GM18526 (cell line): ENCODE results near the gene PCNX1.

ENCODE experiments used
- POLR2A ChIP-seq: IDR thresholded peaks from 3 replicates; pipeline ENCODE4 v1.6.1; 2011; ENCODE audit not compliant: insufficient read length; ENCODE audit errors: extremely low read depth

The PCNX1 gene

GRCh38 chr14:70904373-70904772, 2.9 kb upstream of the PCNX1 start:
- TF ChIP-seq POLR2A: no peak

DNA sequence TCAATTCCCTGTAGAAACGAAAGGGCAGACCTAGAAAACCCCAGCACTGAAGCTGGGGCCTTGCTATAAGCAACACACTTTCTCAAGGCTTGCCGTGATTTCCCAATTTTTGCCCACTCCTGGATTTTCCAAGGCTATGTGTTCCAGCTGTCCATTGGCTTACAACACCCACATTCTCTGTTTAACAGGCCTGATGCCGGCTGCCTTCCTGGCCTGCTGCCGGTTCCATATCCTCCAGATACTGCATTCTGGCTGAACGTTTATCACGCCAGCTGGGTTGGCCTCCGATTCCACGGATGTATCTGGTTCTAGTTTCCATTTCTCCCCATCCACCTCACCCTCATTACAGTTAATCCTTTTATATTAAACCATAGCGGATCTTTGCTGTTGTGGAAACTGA, 2.0 kb upstream of the PCNX1 start:
- no peak for TF ChIP-seq POLR2A

DNA sequence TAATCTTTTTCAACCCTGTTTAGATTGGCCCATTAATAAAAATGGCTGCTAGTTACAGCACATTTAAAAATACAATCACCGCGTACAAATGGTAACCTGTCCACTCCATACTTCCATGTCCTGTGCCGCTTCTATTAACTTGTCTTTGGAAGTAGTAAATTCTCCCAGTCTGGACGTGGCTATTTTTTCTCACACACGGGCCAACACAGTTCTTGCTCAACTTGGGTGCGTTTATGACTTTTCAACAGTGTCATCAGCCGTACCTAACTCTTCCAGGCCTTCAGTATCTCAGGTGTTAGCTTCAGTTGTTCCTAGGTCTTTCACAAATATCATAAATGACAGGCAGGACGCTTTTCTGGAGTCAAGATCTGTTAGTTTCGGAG, 475 bp upstream of the PCNX1 start:
- no peak for TF ChIP-seq POLR2A

DNA sequence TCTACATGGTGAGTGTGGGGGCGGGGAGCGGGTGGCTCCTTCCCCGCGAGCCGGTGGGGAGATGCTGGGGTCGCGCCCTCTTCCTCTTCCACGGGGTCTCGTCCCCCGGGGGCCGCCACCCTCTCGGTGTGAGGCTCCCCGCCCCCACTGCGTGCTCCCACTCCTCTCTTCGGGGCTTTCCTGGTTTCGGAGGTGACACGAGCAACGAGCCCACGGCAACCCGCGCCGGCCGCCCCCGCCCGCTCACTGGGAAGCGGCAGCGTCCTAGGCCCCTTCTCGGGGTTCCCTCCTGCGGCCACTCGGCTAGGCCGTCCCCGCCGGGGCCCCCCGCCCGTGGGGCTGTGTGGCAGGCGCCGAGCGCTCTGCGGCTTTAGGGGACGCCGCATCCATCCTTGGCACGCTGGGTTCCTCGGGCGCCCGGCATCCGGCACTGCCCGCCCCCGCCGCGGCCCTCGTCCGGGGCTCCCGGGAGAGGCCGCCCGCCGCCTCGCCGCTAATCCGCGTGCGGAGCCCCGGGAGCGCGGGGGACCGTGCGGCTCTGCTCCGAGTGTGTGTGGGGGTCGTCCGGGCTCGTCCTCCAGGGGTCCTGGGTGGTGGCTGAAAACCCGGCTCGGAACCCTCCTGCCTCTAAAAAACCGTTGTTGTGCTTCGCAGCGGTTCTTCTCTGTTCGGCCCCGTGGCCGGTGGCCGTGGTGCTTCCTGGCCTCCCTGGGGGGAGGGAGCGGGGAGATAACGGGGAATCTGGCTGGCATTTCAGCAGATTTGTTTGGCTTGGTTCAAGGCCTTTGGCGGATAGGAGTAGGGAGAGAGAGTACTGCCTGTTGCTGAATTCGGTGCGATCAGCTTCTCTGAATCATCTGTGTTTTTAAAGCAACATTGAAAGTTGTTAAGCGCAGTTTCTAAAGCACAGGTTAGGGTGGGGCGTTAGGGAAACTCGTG, 1.0 kb downstream of the PCNX1 start:
- no peak for TF ChIP-seq POLR2A

DNA sequence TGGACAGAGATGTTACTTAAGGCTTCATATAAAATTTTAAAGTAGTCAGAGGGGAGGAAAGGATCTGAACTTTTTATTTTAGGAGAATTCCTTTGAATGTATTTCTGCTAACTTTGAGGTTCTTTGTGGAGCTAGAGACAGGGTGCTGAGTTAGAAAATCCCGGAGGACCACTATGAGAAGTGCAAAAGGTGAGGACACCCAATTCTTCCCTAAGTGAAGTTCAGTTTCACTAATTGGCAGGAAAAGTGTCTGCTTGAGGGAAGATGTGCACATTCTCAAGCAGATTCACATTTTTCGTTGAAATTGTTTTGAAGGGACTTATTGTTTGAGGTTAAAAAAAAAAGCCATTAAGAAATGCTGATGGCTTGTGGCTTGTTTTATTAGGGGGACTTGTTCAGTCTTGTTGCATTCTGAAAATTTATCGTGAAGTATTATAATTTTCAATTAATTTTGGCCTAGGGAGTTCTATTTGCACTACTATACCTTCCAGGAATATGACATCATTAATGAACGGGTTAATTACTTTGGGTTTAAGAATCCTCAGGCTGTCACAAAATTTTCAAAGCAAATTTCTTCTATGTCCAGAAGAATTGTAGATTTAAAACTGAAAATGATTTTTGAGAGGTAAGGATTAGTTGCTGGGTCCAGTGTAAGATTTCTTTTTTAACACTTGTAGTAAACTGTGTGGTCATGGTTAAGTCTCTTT, 1.8 kb downstream of the PCNX1 start:
- TF ChIP-seq POLR2A: no peak

GRCh38 chr14:70909733-70910614, 2.7 kb downstream of the PCNX1 start:
- TF ChIP-seq POLR2A: no peak

- TF ChIP-seq POLR2A: no peak
Observed at GRCh38 chr14:70915415-70915814, 8.2 kb downstream of the PCNX1 start.

- no peak for TF ChIP-seq POLR2A
Observed at GRCh38 chr14:70916300-70916699, 9.0 kb downstream of the PCNX1 start.

- TF ChIP-seq POLR2A: no peak
Observed at GRCh38 chr14:70916799-70917198, 9.5 kb downstream of the PCNX1 start.

GRCh38 chr14:70917633-70918032, 10.4 kb downstream of the PCNX1 start:
- no peak for TF ChIP-seq POLR2A

DNA sequence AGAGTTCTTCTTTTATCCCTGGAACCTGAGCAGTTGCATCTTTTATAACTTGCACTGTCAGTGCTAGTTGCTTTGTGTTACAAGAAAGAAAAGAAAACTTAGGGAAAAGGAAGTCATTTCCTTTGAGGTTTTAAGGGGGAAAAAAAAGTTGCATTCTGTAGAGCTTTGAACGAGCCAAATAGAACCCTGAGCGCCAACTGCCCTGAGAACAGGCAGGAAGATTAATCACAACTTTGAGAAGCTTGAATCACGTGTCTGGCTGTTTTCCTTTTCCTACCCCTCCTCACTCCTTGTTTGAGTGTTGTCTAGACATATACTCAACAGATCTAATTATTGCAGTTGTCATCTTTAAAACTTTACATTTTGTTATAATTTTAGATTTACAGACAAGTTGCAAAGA, 12.5 kb downstream of the PCNX1 start:
- no peak for TF ChIP-seq POLR2A

DNA sequence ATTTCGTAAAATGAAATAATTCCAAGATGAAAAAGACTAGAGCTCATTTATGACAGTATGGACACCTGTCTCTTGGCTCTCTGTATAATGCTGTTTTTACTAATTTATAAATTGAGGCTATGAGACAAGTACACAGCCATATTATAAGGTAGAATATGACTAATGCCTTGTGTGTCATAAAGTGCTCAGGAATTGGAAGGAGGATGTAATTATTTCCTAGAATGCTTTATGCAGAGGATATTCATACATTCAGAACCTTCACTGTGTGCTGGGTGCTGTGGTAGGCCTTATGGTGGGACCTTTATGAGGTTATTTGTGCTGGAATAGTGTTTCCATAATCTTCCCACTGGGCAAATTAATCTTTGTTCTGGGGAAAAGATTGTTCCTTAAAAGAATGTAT, 13.3 kb downstream of the PCNX1 start:
- TF ChIP-seq POLR2A: no peak

DNA sequence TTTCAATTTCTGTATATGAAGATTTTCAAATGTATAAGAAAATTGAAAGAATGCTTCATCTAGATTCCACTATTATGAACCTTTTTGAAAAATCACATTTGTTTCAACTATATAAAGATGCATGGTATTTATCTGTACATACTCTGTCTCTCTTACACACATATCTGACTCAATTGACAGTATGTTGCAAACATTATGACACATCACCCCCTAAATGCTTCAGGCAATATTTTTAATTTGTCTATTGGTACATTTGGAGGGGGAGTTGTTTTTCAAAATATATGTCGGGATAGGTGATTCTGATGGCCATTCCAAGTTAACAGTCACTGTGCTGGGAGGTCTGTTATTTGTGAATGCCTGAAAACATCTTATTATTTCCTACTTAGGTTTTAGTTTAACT, 14.4 kb downstream of the PCNX1 start:
- no peak for TF ChIP-seq POLR2A

DNA sequence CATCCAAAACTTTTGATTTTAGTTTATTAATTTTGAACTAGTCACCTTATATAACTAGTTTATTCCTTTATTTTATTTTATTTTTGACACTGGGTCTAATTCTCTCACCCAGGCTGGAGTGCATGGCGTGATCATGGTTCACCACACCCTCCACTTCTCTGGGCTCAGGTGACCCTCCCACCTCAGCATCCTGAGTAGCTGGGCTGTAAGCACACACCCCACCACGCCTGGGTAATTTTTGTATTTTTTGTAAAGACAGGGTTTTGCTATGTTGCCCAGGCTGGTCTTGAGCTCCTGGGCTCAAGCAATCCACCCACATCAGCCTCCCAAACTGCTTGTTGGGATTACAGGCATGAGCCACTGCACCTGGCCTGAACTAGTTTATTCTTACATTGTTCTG, 17.3 kb downstream of the PCNX1 start:
- TF ChIP-seq POLR2A: no peak

- no peak for TF ChIP-seq POLR2A
Observed at GRCh38 chr14:70926235-70926830, 19.1 kb downstream of the PCNX1 start.

DNA sequence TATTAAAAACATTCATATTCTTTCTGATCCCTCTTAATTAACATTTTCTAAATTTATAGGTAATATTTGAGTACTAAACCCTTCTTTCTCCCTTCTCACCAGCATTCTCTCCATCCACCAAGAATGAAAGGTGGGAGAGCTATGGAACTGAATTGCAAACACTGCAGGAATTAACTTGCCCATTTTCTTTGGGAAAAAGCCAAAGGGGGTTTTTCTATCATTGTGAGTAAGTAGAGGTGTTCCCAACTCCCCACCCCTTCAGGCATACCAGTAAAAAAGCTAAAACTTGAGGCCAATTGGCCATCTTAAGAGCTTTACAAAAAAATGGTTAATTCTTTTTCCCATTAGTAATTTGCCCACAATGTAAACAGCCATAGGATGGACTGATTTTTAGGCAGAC, 23.7 kb downstream of the PCNX1 start:
- no peak for TF ChIP-seq POLR2A

- TF ChIP-seq POLR2A: no peak
Observed at GRCh38 chr14:70934084-70934483, 26.8 kb downstream of the PCNX1 start.
